ENCODE results near the gene MYEOV. TPM values are rescaled to one million over a fixed set of nuclear protein-coding genes. Genes with fewer than 3 reads are reported as not detected.

Gene MYEOV
- total RNA-seq, 4 donors from 2014 or later: 4.8 to 26.7 (median 9.4) TPM

DNA sequence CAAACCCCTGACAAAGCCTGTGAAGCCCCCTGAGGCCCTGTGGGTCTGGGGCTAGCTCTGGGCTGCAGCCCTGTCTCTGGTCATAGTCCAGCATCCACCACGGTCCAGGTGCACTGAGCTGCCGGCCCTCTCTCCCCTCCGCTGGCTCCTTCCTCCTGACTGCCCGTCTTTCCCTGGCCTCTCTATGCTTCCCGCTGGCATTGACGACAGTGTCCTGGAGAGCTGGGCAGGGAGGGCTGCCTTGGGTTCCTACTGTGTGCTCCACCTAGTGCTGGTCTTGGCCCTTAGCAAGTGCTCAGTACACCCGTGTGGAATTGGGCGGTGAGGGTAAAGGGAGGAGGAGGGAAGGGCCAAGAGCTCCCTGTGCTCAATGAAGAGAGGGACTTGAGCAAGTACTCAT lies 868 bp upstream of the MYEOV start:
- peaks cover 4 to 45% (median 14%) of the 10 kb centered on the region in 4 donors for H3K4me1 ChIP-seq
- no peak overlapping the region for H3K4me3 ChIP-seq
- H3K27me3 ChIP-seq: no peaks in the 10 kb centered on the region
- no peak for DNase-seq (ENCODE audit: low spot score in 2 of 2)
- H3K36me3 ChIP-seq: no peaks in the 10 kb centered on the region
- no peak overlapping the region for H3K27ac ChIP-seq
- 74 to 80% methylated on average over 8 of the region's 8 CpGs for WGBS, 2 donors
- H3K9me3 ChIP-seq: peaks cover 0 to 1% (median 0%) of the 10 kb centered on the region in 4 donors
- TF ChIP-seq POLR2A (IDR thresholded peaks at IDR 0.05) (no peak), EP300 (IDR thresholded peaks at IDR 0.05) (no peak)
- TF ChIP-seq, protein P1, sequence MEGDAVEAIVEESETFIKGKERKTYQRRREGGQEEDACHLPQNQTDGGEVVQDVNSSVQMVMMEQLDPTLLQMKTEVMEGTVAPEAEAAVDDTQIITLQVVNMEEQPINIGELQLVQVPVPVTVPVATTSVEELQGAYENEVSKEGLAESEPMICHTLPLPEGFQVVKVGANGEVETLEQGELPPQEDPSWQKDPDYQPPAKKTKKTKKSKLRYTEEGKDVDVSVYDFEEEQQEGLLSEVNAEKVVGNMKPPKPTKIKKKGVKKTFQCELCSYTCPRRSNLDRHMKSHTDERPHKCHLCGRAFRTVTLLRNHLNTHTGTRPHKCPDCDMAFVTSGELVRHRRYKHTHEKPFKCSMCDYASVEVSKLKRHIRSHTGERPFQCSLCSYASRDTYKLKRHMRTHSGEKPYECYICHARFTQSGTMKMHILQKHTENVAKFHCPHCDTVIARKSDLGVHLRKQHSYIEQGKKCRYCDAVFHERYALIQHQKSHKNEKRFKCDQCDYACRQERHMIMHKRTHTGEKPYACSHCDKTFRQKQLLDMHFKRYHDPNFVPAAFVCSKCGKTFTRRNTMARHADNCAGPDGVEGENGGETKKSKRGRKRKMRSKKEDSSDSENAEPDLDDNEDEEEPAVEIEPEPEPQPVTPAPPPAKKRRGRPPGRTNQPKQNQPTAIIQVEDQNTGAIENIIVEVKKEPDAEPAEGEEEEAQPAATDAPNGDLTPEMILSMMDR (IDR thresholded peaks at IDR 0.05): no peak

DNA sequence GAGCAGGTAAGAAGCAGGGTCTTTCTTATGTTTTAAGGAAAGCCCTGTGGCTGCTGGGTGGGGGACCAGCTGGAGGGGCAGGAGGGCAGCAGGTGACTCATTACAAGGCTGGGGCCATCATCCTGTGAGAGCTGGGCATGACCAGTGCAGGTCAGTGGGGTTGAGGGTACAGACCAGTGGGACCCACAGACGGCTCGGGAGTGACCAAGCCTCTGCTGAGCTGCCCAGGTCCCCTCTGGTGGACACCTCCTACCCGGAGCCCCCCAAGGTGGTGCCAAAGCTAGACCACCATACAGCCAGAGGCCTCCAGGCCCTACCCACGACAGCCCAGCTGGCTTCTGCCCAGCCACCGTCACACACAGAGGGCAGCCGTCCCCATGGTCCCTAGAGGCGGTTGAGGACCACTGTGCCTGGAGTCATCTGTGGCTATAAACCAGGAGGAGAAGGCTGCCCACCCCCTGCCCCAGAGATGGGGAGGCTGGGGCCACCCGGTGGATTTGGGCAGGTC lies 670 bp downstream of the MYEOV start:
- Histone ChIP-seq H3K4me3 (no peak overlapping the region), H3K36me3 (no peaks in the 10 kb centered on the region), H3K27me3 (no peaks in the 10 kb centered on the region), H3K4me1 (peaks cover 4 to 60% (median 28%) of the 10 kb centered on the region in 4 donors), H3K27ac (no peak overlapping the region), H3K9me3 (no peaks in the 10 kb centered on the region)
- 72 to 93% methylated on average over 5 to 8 of the region's 8 CpGs for WGBS, 2 donors
- TF ChIP-seq EP300 (IDR thresholded peaks at IDR 0.05) (no peak), POLR2A (IDR thresholded peaks at IDR 0.05) (no peak)
- TF ChIP-seq, protein P1 (IDR thresholded peaks at IDR 0.05): no peak
- DNase-seq (ENCODE audit: low spot score in 2 of 2): no peak

DNA sequence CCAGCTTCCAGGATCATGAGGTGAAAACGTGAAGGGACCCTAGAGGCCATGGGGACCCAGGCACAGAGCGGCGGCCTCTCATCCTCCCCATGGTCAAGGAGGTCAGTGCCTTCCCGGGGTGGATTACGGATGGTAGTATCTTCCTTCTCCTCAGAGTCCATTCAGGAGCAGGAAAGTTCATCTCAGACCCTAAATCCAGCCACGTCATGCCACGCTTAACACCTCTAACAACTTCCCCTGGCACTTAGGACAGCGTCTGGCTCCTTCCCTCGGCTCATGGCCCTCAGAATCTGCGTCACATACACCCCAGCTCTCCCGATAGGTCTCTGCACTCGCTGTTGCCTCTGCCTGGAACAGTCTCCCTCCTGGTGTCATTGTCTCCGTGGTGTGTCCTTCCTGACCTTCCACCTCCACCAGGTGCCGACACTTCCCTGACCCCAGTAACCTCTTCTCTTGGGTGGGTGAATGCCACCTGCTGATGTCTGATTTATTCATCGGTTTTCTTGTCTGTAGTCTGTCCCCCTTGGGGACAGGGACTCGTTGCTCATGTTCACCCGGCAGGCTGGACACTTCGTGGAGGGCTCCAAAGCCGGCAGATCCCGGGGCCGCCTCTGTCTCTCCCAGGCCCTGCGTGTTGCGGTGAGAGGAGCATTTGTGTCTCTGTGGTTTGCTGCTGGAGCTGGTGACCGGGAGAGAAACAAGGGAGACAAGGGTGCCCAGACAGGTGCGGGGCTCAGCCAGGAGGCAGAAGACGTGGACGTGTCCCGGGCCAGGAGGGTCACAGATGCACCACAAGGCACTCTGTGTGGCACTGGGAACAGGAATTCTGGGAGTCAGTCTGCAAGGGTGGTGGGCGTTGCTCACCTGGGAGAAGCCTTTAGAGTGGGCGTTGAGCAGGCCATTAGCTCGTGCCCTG lies 1.4 kb downstream of the MYEOV start:
- Histone ChIP-seq H3K36me3 (no peaks in the 10 kb centered on the region), H3K27ac (no peak overlapping the region), H3K4me1 (peaks cover 4 to 67% (median 29%) of the 10 kb centered on the region in 4 donors), H3K27me3 (no peaks in the 10 kb centered on the region), H3K9me3 (no peaks in the 10 kb centered on the region), H3K4me3 (no peak overlapping the region)
- 89 to 93% methylated on average over 31 of the region's 31 CpGs for WGBS, 2 donors
- TF ChIP-seq, protein P1 (IDR thresholded peaks at IDR 0.05): no peak
- no peak for TF ChIP-seq POLR2A (IDR thresholded peaks at IDR 0.05)
- no peak for TF ChIP-seq EP300 (IDR thresholded peaks at IDR 0.05)
- DNase-seq (ENCODE audit: low spot score in 2 of 2): no peak

DNA sequence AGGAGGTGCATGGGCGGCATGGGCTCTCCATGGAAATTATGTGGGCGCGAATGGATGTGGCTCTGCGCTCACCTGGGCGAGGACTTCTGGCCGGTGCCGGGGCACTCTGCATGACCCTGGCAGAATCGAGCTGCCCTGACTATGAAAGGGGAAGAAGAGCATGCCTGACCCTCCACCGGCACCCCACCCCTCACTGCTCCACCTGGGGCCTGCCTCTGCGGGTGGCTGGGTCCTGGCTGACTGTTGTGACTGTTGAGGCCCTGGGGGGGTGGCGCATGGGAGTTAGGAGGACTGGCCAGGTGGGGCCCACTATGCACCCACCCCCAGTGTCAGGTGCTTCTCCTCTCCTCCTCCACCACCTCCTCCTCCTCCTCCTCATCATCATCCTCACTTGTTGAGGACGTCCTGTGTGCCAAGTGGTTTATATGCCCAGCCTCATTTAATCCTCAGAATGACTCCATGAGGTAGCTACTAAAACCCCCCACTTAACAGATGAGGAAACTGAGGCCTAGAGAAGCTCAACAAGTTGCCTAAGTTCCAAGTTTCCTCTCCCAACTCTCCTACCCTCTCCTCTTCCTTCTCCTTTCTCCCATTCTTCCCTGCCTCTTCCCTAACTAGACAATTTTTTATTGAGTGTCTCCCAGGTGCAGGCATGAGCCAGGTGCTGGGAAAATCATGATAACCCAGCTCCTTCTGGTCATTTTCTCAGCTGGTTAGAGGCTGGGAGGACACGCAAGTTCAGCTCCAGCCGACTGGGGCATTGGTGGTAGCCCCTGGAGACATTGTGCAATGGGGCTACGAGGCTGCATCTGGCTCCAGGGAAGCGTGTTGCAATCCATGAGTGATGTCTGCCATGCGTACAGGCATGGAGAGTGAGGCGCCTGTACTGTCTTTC lies 2.3 kb downstream of the MYEOV start:
- H3K4me3 ChIP-seq: no peak overlapping the region
- H3K27ac ChIP-seq: peak overlapping the region in 3 of 4 donors; percentile 75 to 81 (median 80)
- peaks cover 4 to 67% (median 29%) of the 10 kb centered on the region in 4 donors for H3K4me1 ChIP-seq
- WGBS, 2 donors: 79 to 88% methylated on average over 9 to 18 of the region's 18 CpGs
- TF ChIP-seq EP300 (IDR thresholded peaks at IDR 0.05) (peak in 1 of 2 donors; percentile 40), POLR2A (IDR thresholded peaks at IDR 0.05) (no peak)
- TF ChIP-seq, protein P1 (IDR thresholded peaks at IDR 0.05): no peak
- H3K27me3 ChIP-seq: no peaks in the 10 kb centered on the region
- no peaks in the 10 kb centered on the region for H3K36me3 ChIP-seq
- no peaks in the 10 kb centered on the region for H3K9me3 ChIP-seq
- peak in 1 of 2 donors; percentile 63 for DNase-seq (ENCODE audit: low spot score in 2 of 2)
